Common myeloid progenitor, CD34-positive (primary cell): ENCODE data around the gene MEIS2.
A peak's percentile ranks its signal among the peaks of the same experiment; 100 is the strongest.

ENCODE experiments used
- CTCF ChIA-PET: fragments of 350-600 bp; sonication (Branson Sonifier 250); formaldehyde crosslinking; loops from one replicate; lab custom pipeline; 2021; ENCODE audit warnings: antibody characterized with exemption; lab: Charles Lee
- POLR2A ChIA-PET: fragments of 350-600 bp; sonication (Branson Sonifier 250); formaldehyde crosslinking; loops from one replicate; lab custom pipeline; 2021; ENCODE audit warnings: antibody characterized with exemption; lab: Charles Lee
- DNase-seq, 3 donors: peaks; one replicate each; pipeline versions ENCODE4 v3.0.0 to v3.0.0-alpha.2; 2013
- H3K27ac ChIP-seq, 2 experiments: 1 replicate in 1 of 2; 2 replicates in 1 of 2; pipeline ENCODE4 v1.7.0; 2013; ENCODE audit warnings: inconsistent platforms in 2 of 2, low read length in 2 of 2, mild to moderate bottlenecking in 2 of 2, low read depth in 1 of 2, moderate library complexity in 1 of 2; ENCODE audit not compliant: severe bottlenecking in 2 of 2, insufficient read depth in 1 of 2, poor library complexity in 1 of 2
- H3K27me3 ChIP-seq, 5 experiments: replicated peaks in 2 of 5; 1 replicate in 3 of 5; 2 replicates in 2 of 5; pipeline versions ENCODE4 v1.6.1 to v1.7.0; 2013; ENCODE audit warnings: low read length in 4 of 5, mild to moderate bottlenecking in 2 of 5, moderate library complexity in 2 of 5, inconsistent platforms in 1 of 5; ENCODE audit not compliant: insufficient read depth in 5 of 5, control insufficient read depth in 4 of 5
- H3K36me3 ChIP-seq, 4 experiments: 1 replicate in 2 of 4; 2 replicates in 2 of 4; pipeline versions ENCODE4 v1.6.1 to v1.7.0; 2013; ENCODE audit warnings: low read length in 3 of 4, control low read depth in 1 of 4, mild to moderate bottlenecking in 1 of 4; ENCODE audit not compliant: control insufficient read depth in 4 of 4, insufficient read depth in 4 of 4
- H3K4me1 ChIP-seq, 4 experiments: 1 replicate in 3 of 4; 2 replicates in 1 of 4; pipeline versions ENCODE4 v1.6.1 to v1.7.1; 2013; ENCODE audit warnings: low read length in 3 of 4, mild to moderate bottlenecking in 3 of 4, control low read depth in 1 of 4, inconsistent platforms in 1 of 4, moderate library complexity in 1 of 4; ENCODE audit not compliant: control insufficient read depth in 4 of 4, insufficient read depth in 4 of 4; ENCODE audit errors: control extremely low read depth in 1 of 4
- H3K4me3 ChIP-seq, 7 experiments: 1 replicate in 4 of 7; 2 replicates in 3 of 7; pipeline versions ENCODE4 v1.5.1 to v1.7.0; 2013; ENCODE audit warnings: mild to moderate bottlenecking in 7 of 7, low read length in 6 of 7, moderate library complexity in 6 of 7, inconsistent platforms in 2 of 7, low read depth in 2 of 7, control low read depth in 1 of 7; ENCODE audit not compliant: insufficient read depth in 4 of 7, control insufficient read depth in 1 of 7; ENCODE audit errors: extremely low read depth in 1 of 7
- H3K9me3 ChIP-seq, 5 experiments: 1 replicate in 4 of 5; 2 replicates in 1 of 5; pipeline versions ENCODE4 v1.6.1 to v1.7.1; 2013; ENCODE audit warnings: low read length in 4 of 5, mild to moderate bottlenecking in 2 of 5, inconsistent platforms in 1 of 5, low read depth in 1 of 5, moderate library complexity in 1 of 5; ENCODE audit not compliant: control insufficient read depth in 4 of 5, insufficient read depth in 2 of 5; ENCODE audit errors: control extremely low read depth in 1 of 5
- WGBS: methylation state at CpG from one replicate; pipeline ENCODE4 v1.1.5; 2013; ENCODE audit not compliant: insufficient coverage; 5-methylcytosine and 5-hydroxymethylcytosine counted together

The MEIS2 gene

DNA sequence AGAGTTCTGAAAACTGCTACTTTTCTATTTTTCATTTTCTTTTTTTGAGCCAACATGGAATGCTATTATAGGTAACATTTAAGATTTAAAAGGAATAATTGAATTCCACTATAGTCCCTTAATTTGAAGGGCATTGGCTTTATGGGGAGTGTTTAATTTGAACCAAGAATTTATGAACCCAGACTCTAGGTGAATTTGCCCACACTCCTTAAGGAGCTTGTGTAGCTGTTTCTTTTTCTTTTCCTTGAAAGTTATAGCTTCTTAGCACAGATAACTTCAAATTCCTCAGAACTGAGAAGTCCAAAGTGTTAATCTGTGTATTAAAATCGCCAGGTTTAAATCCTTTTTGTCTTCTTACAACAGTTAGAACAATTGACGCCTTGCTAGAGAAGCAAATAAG is 4.7 kb upstream of the MEIS2 start:
- no peak overlapping the region for H3K27ac ChIP-seq
- ChIA-PET POLR2A (no interaction called here), CTCF (interaction anchor here (0.9 to 3.5 kb wide), 6 partner anchors 9 to 603 kb away, joined by 3 to 10 read pairs (median 4); no protein-coding TSS in a partner anchor)
- peaks cover 35 to 98% (median 66%) of the 10 kb centered on the region in 5 experiments for H3K27me3 ChIP-seq
- no peaks in the 10 kb centered on the region for H3K36me3 ChIP-seq
- no peaks in the 10 kb centered on the region for H3K9me3 ChIP-seq
- H3K4me1 ChIP-seq: peaks cover 0 to 20% (median 18%) of the 10 kb centered on the region in 4 experiments
- no peak overlapping the region for H3K4me3 ChIP-seq
- DNase-seq: no peak
- no CpG with 5 or more reads among the region's 2 CpGs for WGBS

DNA sequence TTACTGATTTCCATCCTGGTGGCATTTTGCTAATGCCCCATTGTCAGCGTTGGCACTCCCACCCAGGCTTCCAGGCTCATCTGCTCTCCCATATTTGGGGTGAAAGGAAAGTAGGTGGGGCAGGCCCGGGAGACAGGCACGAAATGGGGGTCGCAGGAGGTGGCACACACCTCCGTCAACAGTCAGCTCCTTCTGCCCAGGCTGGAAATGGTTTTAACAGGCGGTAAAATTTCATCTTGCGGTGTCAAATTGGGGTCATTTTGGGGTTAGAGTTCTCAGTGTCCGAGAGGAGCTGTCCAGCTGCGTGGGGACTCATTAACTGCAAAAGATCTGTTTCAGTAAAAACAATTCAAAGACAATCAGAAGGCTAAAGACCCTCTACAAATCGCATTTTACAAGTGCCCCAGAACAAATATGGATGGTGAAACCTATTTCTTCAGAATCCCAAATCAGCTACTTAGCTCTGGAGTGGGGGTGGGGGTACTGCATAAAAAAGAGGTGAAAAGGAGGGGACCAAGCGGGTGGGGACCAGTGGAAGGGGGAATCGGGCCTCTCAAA is 4.2 kb upstream of the MEIS2 start:
- WGBS: 47% methylated on average over 6 of the region's 12 CpGs
- H3K4me1 ChIP-seq: peaks cover 0 to 22% (median 21%) of the 10 kb centered on the region in 4 experiments
- ChIA-PET POLR2A (no interaction called here), CTCF (interaction anchor here (0.9 to 3.5 kb wide), 6 partner anchors 9 to 603 kb away, joined by 3 to 10 read pairs (median 4); no protein-coding TSS in a partner anchor)
- DNase-seq: no peak
- H3K36me3 ChIP-seq: no peaks in the 10 kb centered on the region
- H3K4me3 ChIP-seq: no peak overlapping the region
- no peaks in the 10 kb centered on the region for H3K9me3 ChIP-seq
- H3K27ac ChIP-seq: no peak overlapping the region
- peaks cover 34 to 98% (median 64%) of the 10 kb centered on the region in 5 experiments for H3K27me3 ChIP-seq

DNA sequence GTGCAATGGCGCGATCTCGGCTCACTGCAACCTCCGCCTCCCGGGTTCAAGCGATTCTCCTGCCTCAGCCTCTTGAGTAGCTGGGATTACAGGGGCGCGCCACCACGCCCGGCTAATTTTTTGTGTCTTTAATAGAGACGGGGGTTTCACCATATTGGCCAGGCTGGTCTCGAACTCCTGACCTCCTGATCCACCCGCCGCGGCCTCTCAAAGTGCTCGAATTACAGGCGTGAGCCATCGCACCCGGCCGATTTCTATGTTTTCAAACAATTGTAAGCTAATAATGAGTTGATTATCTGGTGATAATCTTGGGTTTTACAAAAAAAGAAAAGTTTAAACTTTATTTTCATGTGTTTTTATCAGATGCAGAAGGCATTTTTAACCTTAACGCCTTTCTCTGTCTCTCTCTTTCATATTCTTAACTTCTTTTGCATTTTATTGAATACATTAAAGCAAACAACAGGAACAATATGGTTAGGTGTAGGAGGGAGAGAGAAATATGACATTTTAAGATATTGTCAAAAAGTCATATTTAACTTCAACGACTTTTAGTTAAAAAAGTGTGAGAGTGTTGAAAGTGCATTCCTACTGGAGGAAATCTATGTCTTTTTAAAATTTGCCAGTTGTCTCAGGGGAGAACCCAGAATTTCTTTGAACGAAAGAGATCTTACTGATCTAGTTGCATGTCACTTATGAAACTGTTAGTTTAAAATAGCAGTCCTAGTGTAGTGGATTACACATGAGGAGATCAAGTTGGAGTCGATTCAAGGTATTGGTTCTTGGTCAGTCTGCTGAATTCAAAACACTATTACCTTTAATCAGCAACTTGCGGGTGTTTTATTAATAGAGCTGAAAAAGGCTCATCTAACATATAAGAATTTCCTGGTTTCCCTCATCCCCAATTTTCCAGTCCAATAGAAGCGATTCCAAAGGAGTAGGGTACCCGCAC is 3.4 kb upstream of the MEIS2 start:
- Histone ChIP-seq H3K9me3 (no peaks in the 10 kb centered on the region), H3K27me3 (peaks cover 33 to 98% (median 58%) of the 10 kb centered on the region in 5 experiments), H3K4me1 (peaks cover 0 to 29% (median 26%) of the 10 kb centered on the region in 4 experiments), H3K4me3 (no peak overlapping the region), H3K36me3 (no peaks in the 10 kb centered on the region), H3K27ac (no peak overlapping the region)
- CTCF ChIA-PET: interaction anchor here (0.9 to 3.5 kb wide), 5 partner anchors 8 to 602 kb away, joined by 3 to 10 read pairs (median 4); no protein-coding TSS in a partner anchor
- WGBS: 29% methylated on average over 16 of the region's 27 CpGs
- no peak for DNase-seq
- POLR2A ChIA-PET: no interaction called here

- ChIA-PET POLR2A (no interaction called here), CTCF (interaction anchor here (1.1 kb wide), 1 partner anchor 219 kb away, joined by 3 read pairs; no protein-coding TSS in a partner anchor)
- WGBS: no CpG with 5 or more reads among the region's 2 CpGs
- Histone ChIP-seq H3K36me3 (no peaks in the 10 kb centered on the region), H3K27ac (no peak overlapping the region), H3K27me3 (peaks cover 30 to 98% (median 55%) of the 10 kb centered on the region in 5 experiments), H3K4me3 (no peak overlapping the region), H3K9me3 (no peaks in the 10 kb centered on the region), H3K4me1 (peaks cover 0 to 34% (median 31%) of the 10 kb centered on the region in 4 experiments)
- DNase-seq: no peak
Measured at GRCh38 chr15:37103163-37103435, 2.8 kb upstream of the MEIS2 start.

DNA sequence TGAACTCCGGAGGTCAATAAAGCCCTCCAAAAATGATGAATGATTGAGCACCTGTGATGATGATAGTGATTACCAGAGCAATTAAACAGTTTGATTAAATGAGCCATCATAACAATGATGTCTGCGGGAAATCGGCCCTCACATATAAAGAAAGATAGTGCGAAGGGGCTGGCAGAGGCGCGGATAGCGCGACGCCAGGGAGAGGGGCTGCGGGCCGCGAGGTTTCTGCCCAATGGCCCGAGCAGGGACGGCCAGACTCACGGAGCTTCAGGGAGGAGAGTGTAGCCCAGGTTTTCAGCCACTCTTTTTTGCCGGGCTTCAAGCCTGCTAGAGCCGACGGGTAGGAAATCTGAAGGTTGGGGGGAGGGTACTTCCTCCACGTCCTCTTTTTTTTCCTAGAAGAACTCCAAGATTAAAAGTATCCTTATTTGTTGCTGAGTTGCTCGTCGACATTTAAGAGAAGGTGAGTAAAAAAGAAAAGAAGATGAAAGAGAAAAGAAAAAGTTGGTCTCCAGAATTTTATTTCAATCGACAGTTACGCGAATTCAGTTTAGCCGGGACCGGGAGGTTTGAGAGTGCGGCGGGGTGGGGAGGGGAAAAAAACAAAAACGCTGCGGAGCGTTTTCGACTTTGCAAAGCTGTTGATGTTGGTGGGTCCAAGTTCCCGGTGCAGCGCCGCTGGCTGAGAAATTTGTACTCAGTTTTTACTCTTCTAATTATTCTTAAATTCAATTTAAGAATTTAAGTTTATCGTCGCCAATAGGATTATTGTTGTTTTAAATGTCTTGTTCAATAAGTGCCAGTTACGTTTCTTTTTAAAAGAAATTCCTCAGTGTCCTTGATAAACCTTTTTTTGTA is 2.2 kb upstream of the MEIS2 start:
- WGBS: 6% methylated on average over 23 of the region's 38 CpGs
- ChIA-PET POLR2A (no interaction called here), CTCF (interaction anchor here (1.1 kb wide), 1 partner anchor 218 kb away, joined by 3 read pairs; no protein-coding TSS in a partner anchor)
- no peaks in the 10 kb centered on the region for H3K36me3 ChIP-seq
- H3K27ac ChIP-seq: no peak overlapping the region
- peaks cover 0 to 37% (median 31%) of the 10 kb centered on the region in 4 experiments for H3K4me1 ChIP-seq
- DNase-seq: no peak
- H3K4me3 ChIP-seq: no peak overlapping the region
- peaks cover 25 to 98% (median 53%) of the 10 kb centered on the region in 5 experiments for H3K27me3 ChIP-seq
- H3K9me3 ChIP-seq: no peaks in the 10 kb centered on the region

DNA sequence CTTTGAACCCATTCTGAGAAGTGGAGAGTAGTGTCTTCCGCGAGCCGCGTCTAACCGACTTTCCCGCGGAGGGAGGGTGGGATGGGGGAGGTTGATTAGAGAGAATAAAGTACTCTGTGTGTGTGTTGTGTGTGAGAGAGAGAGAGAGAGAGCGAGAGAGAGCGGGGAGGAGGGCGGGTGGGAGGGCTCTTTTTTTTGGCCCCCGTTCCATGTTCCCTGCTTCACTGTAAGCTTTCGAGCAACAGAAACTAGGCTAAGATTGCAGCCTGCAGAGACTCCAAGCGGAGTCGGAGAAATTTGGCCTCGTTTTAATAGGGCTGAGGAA is 1.6 kb upstream of the MEIS2 start:
- POLR2A ChIA-PET: no interaction called here

More for the DNA sequence above, 1.6 kb upstream of the MEIS2 start:
- CTCF ChIA-PET: interaction anchor here (1.4 kb wide), 1 partner anchor 219 kb away, joined by 5 read pairs; no protein-coding TSS in a partner anchor
- no peak for DNase-seq
- Histone ChIP-seq H3K27ac (no peak overlapping the region), H3K27me3 (peaks cover 25 to 98% (median 54%) of the 10 kb centered on the region in 5 experiments), H3K36me3 (no peaks in the 10 kb centered on the region), H3K4me1 (peaks cover 0 to 37% (median 32%) of the 10 kb centered on the region in 4 experiments), H3K4me3 (peak overlapping the region in 3 of 7 experiments; percentile 59 to 78 (median 66)), H3K9me3 (no peaks in the 10 kb centered on the region)
- 8% methylated on average over 5 of the region's 15 CpGs for WGBS
